GM18511 (cell line): ENCODE results near the gene RPA1.
A peak's percentile ranks its signal among the peaks of the same experiment; 100 is the strongest.
"Not testable (repeated sequence)": the region's sequence is repeated elsewhere in the genome, so short reads cannot be mapped to it uniquely, and the experiment has no call there.

Experiments used
- ATAC-seq: cut with Tn5 transposase; IDR thresholded peaks from one replicate; pipeline ENCODE4 v1.9.1; 2021; ENCODE audit warnings: mild to moderate bottlenecking, moderate library complexity; ENCODE audit not compliant: unreplicated experiment

Gene RPA1

GRCh38 chr17:1810450-1811103 lies 19.2 kb upstream of the RPA1 start:
- no peak for ATAC-seq

GRCh38 chr17:1813088-1813487 lies 16.7 kb upstream of the RPA1 start:
- no peak for ATAC-seq

- no peak for ATAC-seq
Observed at GRCh38 chr17:1820528-1821252, 9.1 kb upstream of the RPA1 start.

GRCh38 chr17:1829216-1829591 lies 601 bp upstream of the RPA1 start:
- no peak for ATAC-seq

GRCh38 chr17:1830288-1830687 lies 483 bp downstream of the RPA1 start:
- no peak for ATAC-seq

- ATAC-seq = peak; percentile 72
Observed at GRCh38 chr17:1834380-1835149, 4.8 kb downstream of the RPA1 start.

- no peak for ATAC-seq
Observed at GRCh38 chr17:1839516-1839915, 9.7 kb downstream of the RPA1 start.

GRCh38 chr17:1843947-1844346 lies 14.1 kb downstream of the RPA1 start:
- ATAC-seq = no peak

- ATAC-seq = no peak
Observed at GRCh38 chr17:1847191-1847590, 17.4 kb downstream of the RPA1 start.

- ATAC-seq = no peak
Observed at GRCh38 chr17:1852327-1852726, 22.5 kb downstream of the RPA1 start.

GRCh38 chr17:1853698-1854097 lies 23.9 kb downstream of the RPA1 start:
- no peak for ATAC-seq

- not testable (repeated sequence) for ATAC-seq
Observed at GRCh38 chr17:1856462-1856861, 26.7 kb downstream of the RPA1 start.

GRCh38 chr17:1860978-1861377 lies 31.2 kb downstream of the RPA1 start:
- ATAC-seq = no peak

- ATAC-seq = no peak
Observed at GRCh38 chr17:1861391-1862010, 31.7 kb downstream of the RPA1 start.

GRCh38 chr17:1865252-1866037 lies 35.6 kb downstream of the RPA1 start:
- no peak for ATAC-seq

GRCh38 chr17:1867307-1867706 lies 37.5 kb downstream of the RPA1 start:
- ATAC-seq = no peak

GRCh38 chr17:1868090-1868489 lies 38.3 kb downstream of the RPA1 start:
- no peak for ATAC-seq

GRCh38 chr17:1870592-1870991 lies 40.8 kb downstream of the RPA1 start:
- no peak for ATAC-seq

GRCh38 chr17:1871756-1872155 lies 42.0 kb downstream of the RPA1 start:
- ATAC-seq = no peak

GRCh38 chr17:1872254-1872653 lies 42.4 kb downstream of the RPA1 start:
- ATAC-seq = no peak

GRCh38 chr17:1872976-1873375 lies 43.2 kb downstream of the RPA1 start:
- ATAC-seq = no peak
